Measurements from ENCODE around the gene RIN1.
A peak's percentile ranks its signal among the peaks of the same experiment; 100 is the strongest.

Gene RIN1

GRCh38 chr11:66373265-66373664, 37.0 kb upstream of the RIN1 start:
- no peak for DNase-seq (ENCODE audit: low spot score)
- Histone ChIP-seq H3K36me3 (replicated peaks in 1 of 2; ENCODE audit: control insufficient read depth in 2 of 2, insufficient read depth in 2 of 2, low read length in 2 of 2) (peaks cover 0 to 15% of the 10 kb centered on the region in 2 donors), H2BK120ac (ENCODE audit: low read depth, low read length) (no peak overlapping the region), H3K9ac (ENCODE audit: low read depth, low read length, poor library complexity) (no peak overlapping the region), H4K91ac (ENCODE audit: low read depth, low read length, poor library complexity) (no peak overlapping the region), H3K4me1 (ENCODE audit: control insufficient read depth in 2 of 2, insufficient read depth in 1 of 2, low read depth in 1 of 2, low read length in 2 of 2) (peaks cover 10 to 18% of the 10 kb centered on the region in 2 donors), H2AK5ac (ENCODE audit: low read depth, low read length) (no peak overlapping the region), H2BK15ac (ENCODE audit: low read length) (no peak overlapping the region), H3K4me2 (ENCODE audit: insufficient read depth, low read length, poor library complexity, severe bottlenecking) (no peak overlapping the region), H3K14ac (ENCODE audit: low read length) (no peak overlapping the region), H2BK12ac (ENCODE audit: low read length) (no peak overlapping the region), H3K9me3 (replicated peaks in 1 of 2; ENCODE audit: control insufficient read depth in 2 of 2, insufficient read depth in 1 of 2, low read depth in 1 of 2, low read length in 2 of 2) (no peaks in the 10 kb centered on the region), H3K4ac (ENCODE audit: low read length) (no peak overlapping the region), H2BK5ac (ENCODE audit: low read length) (no peak overlapping the region), H3K23ac (ENCODE audit: low read depth, low read length, poor library complexity) (no peak overlapping the region), H3K18ac (ENCODE audit: low read length) (no peak overlapping the region), H3K79me1 (ENCODE audit: low read depth, low read length) (peaks cover 13% of the 10 kb centered on the region), H4K8ac (ENCODE audit: low read depth, low read length) (no peak overlapping the region), H3K27ac (replicated peaks; ENCODE audit: low read length) (no peak overlapping the region), H2AFZ (ENCODE audit: low read length) (no peak overlapping the region), H3K4me3 (ENCODE audit: low read length in 2 of 2) (no peak overlapping the region), H3K27me3 (ENCODE audit: control insufficient read depth in 3 of 3, insufficient read depth in 3 of 3, low read depth in 1 of 3, low read length in 3 of 3) (no peaks in the 10 kb centered on the region)
- WGBS, 2 donors (ENCODE audit: extremely low coverage in 2 of 2, insufficient read length in 2 of 2, insufficient replicate concordance in 1 of 2) = no CpG with 5 or more reads among the region's 5 CpGs

- peaks cover 0 to 29% of the 10 kb centered on the region in 2 donors for H3K36me3 ChIP-seq (replicated peaks in 1 of 2; ENCODE audit: control insufficient read depth in 2 of 2, insufficient read depth in 2 of 2, low read length in 2 of 2)
- H2BK12ac ChIP-seq (ENCODE audit: low read length) = no peak within 1 kb of the TSS
- no peak within 1 kb of the TSS for H4K8ac ChIP-seq (ENCODE audit: low read depth, low read length)
- no peaks in the 10 kb centered on the region for H3K27me3 ChIP-seq (ENCODE audit: control insufficient read depth in 3 of 3, insufficient read depth in 3 of 3, low read depth in 1 of 3, low read length in 3 of 3)
- H3K4me2 ChIP-seq (ENCODE audit: insufficient read depth, low read length, poor library complexity, severe bottlenecking) = peak within 1 kb of the TSS; percentile 72
- H3K4me3 ChIP-seq (ENCODE audit: low read length in 2 of 2) = peak within 1 kb of the TSS; percentile 66 to 83
- peak within 1 kb of the TSS; percentile 95 for H2BK5ac ChIP-seq (ENCODE audit: low read length)
- peak; percentile 90 for DNase-seq (ENCODE audit: low spot score)
- peak within 1 kb of the TSS; percentile 99 for H2AFZ ChIP-seq (ENCODE audit: low read length)
- peak within 1 kb of the TSS; percentile 66 for H3K23ac ChIP-seq (ENCODE audit: low read depth, low read length, poor library complexity)
- H3K18ac ChIP-seq (ENCODE audit: low read length) = peak within 1 kb of the TSS; percentile 99
- H4K91ac ChIP-seq (ENCODE audit: low read depth, low read length, poor library complexity) = no peak within 1 kb of the TSS
- peak within 1 kb of the TSS; percentile 92 for H3K27ac ChIP-seq (replicated peaks; ENCODE audit: low read length)
- H3K79me1 ChIP-seq (ENCODE audit: low read depth, low read length) = peaks cover 13% of the 10 kb centered on the region
- WGBS, 2 donors (ENCODE audit: extremely low coverage in 2 of 2, insufficient read length in 2 of 2, insufficient replicate concordance in 1 of 2) = no CpG with 5 or more reads among the region's 72 CpGs
- H2BK120ac ChIP-seq (ENCODE audit: low read depth, low read length) = peak within 1 kb of the TSS; percentile 69
- peak within 1 kb of the TSS; percentile 91 for H3K9ac ChIP-seq (ENCODE audit: low read depth, low read length, poor library complexity)
- no peaks in the 10 kb centered on the region for H3K9me3 ChIP-seq (replicated peaks in 1 of 2; ENCODE audit: control insufficient read depth in 2 of 2, insufficient read depth in 1 of 2, low read depth in 1 of 2, low read length in 2 of 2)
- no peak within 1 kb of the TSS for H3K4ac ChIP-seq (ENCODE audit: low read length)
- peak within 1 kb of the TSS; percentile 95 for H3K14ac ChIP-seq (ENCODE audit: low read length)
- H3K4me1 ChIP-seq (ENCODE audit: control insufficient read depth in 2 of 2, insufficient read depth in 1 of 2, low read depth in 1 of 2, low read length in 2 of 2) = peaks cover 10 to 18% of the 10 kb centered on the region in 2 donors
- H2AK5ac ChIP-seq (ENCODE audit: low read depth, low read length) = peak within 1 kb of the TSS; percentile 12
- H2BK15ac ChIP-seq (ENCODE audit: low read length) = peak within 1 kb of the TSS; percentile 40
Measured at GRCh38 chr11:66371627-66372415, 35.6 kb upstream of the RIN1 start, which contains the start of gene SLC29A2. Gene SLC29A2, minus strand, starts transcription at chr11:66371760. Its CDS starts 169 bp downstream, at chr11:66371591.

GRCh38 chr11:66369073-66369894, 33.0 kb upstream of the RIN1 start:
- no peak overlapping the region for H2AFZ ChIP-seq (ENCODE audit: low read length)
- H4K8ac ChIP-seq (ENCODE audit: low read depth, low read length) = no peak overlapping the region
- no peak overlapping the region for H2BK15ac ChIP-seq (ENCODE audit: low read length)
- peak overlapping the region; percentile 60 for H3K23ac ChIP-seq (ENCODE audit: low read depth, low read length, poor library complexity)
- H4K91ac ChIP-seq (ENCODE audit: low read depth, low read length, poor library complexity) = no peak overlapping the region
- no CpG with 5 or more reads among the region's 25 CpGs for WGBS, 2 donors (ENCODE audit: extremely low coverage in 2 of 2, insufficient read length in 2 of 2, insufficient replicate concordance in 1 of 2)
- no peak overlapping the region for H3K4ac ChIP-seq (ENCODE audit: low read length)
- peaks cover 10 to 18% of the 10 kb centered on the region in 2 donors for H3K4me1 ChIP-seq (ENCODE audit: control insufficient read depth in 2 of 2, insufficient read depth in 1 of 2, low read depth in 1 of 2, low read length in 2 of 2)
- no peaks in the 10 kb centered on the region for H3K27me3 ChIP-seq (ENCODE audit: control insufficient read depth in 3 of 3, insufficient read depth in 3 of 3, low read depth in 1 of 3, low read length in 3 of 3)
- no peak overlapping the region for H3K27ac ChIP-seq (replicated peaks; ENCODE audit: low read length)
- no peak overlapping the region for H2BK12ac ChIP-seq (ENCODE audit: low read length)
- H3K14ac ChIP-seq (ENCODE audit: low read length) = no peak overlapping the region
- H3K4me2 ChIP-seq (ENCODE audit: insufficient read depth, low read length, poor library complexity, severe bottlenecking) = peak overlapping the region; percentile 54
- peaks cover 0 to 44% of the 10 kb centered on the region in 2 donors for H3K36me3 ChIP-seq (replicated peaks in 1 of 2; ENCODE audit: control insufficient read depth in 2 of 2, insufficient read depth in 2 of 2, low read length in 2 of 2)
- H3K9ac ChIP-seq (ENCODE audit: low read depth, low read length, poor library complexity) = peak overlapping the region; percentile 25
- peak overlapping the region; percentile 37 for H2BK120ac ChIP-seq (ENCODE audit: low read depth, low read length)
- no peak overlapping the region for H2BK5ac ChIP-seq (ENCODE audit: low read length)
- no peak for DNase-seq (ENCODE audit: low spot score)
- peak overlapping the region in 1 of 2 donors; percentile 13 for H3K4me3 ChIP-seq (ENCODE audit: low read length in 2 of 2)
- H3K79me1 ChIP-seq (ENCODE audit: low read depth, low read length) = peaks cover 13% of the 10 kb centered on the region
- no peak overlapping the region for H2AK5ac ChIP-seq (ENCODE audit: low read depth, low read length)
- no peak overlapping the region for H3K18ac ChIP-seq (ENCODE audit: low read length)
- H3K9me3 ChIP-seq (replicated peaks in 1 of 2; ENCODE audit: control insufficient read depth in 2 of 2, insufficient read depth in 1 of 2, low read depth in 1 of 2, low read length in 2 of 2) = no peaks in the 10 kb centered on the region

GRCh38 chr11:66368484-66368883, 32.2 kb upstream of the RIN1 start:
- DNase-seq (ENCODE audit: low spot score) = no peak
- Histone ChIP-seq H2BK15ac (ENCODE audit: low read length) (no peak overlapping the region), H3K79me1 (ENCODE audit: low read depth, low read length) (peaks cover 13% of the 10 kb centered on the region), H3K9me3 (replicated peaks in 1 of 2; ENCODE audit: control insufficient read depth in 2 of 2, insufficient read depth in 1 of 2, low read depth in 1 of 2, low read length in 2 of 2) (no peaks in the 10 kb centered on the region), H3K4ac (ENCODE audit: low read length) (no peak overlapping the region), H3K4me1 (ENCODE audit: control insufficient read depth in 2 of 2, insufficient read depth in 1 of 2, low read depth in 1 of 2, low read length in 2 of 2) (peaks cover 10 to 16% of the 10 kb centered on the region in 2 donors), H2AK5ac (ENCODE audit: low read depth, low read length) (no peak overlapping the region), H3K27me3 (ENCODE audit: control insufficient read depth in 3 of 3, insufficient read depth in 3 of 3, low read depth in 1 of 3, low read length in 3 of 3) (no peaks in the 10 kb centered on the region), H3K4me3 (ENCODE audit: low read length in 2 of 2) (no peak overlapping the region), H3K27ac (replicated peaks; ENCODE audit: low read length) (no peak overlapping the region), H4K8ac (ENCODE audit: low read depth, low read length) (no peak overlapping the region), H3K23ac (ENCODE audit: low read depth, low read length, poor library complexity) (peak overlapping the region; percentile 60), H2BK12ac (ENCODE audit: low read length) (no peak overlapping the region), H2BK120ac (ENCODE audit: low read depth, low read length) (no peak overlapping the region), H4K91ac (ENCODE audit: low read depth, low read length, poor library complexity) (no peak overlapping the region), H2AFZ (ENCODE audit: low read length) (no peak overlapping the region), H3K36me3 (replicated peaks in 1 of 2; ENCODE audit: control insufficient read depth in 2 of 2, insufficient read depth in 2 of 2, low read length in 2 of 2) (peaks cover 0 to 44% of the 10 kb centered on the region in 2 donors), H3K14ac (ENCODE audit: low read length) (no peak overlapping the region), H2BK5ac (ENCODE audit: low read length) (no peak overlapping the region), H3K18ac (ENCODE audit: low read length) (no peak overlapping the region), H3K9ac (ENCODE audit: low read depth, low read length, poor library complexity) (no peak overlapping the region), H3K4me2 (ENCODE audit: insufficient read depth, low read length, poor library complexity, severe bottlenecking) (no peak overlapping the region)
- no CpG with 5 or more reads among the region's 6 CpGs for WGBS, 2 donors (ENCODE audit: extremely low coverage in 2 of 2, insufficient read length in 2 of 2, insufficient replicate concordance in 1 of 2)

All from neuronal stem cell (in vitro differentiated cells).